ENCODE measurements around the gene SEC23IP.
"Not testable (repeated sequence)": the region's sequence is repeated elsewhere in the genome, so short reads cannot be mapped to it uniquely, and the experiment has no call there.

SEC23IP gene

DNA sequence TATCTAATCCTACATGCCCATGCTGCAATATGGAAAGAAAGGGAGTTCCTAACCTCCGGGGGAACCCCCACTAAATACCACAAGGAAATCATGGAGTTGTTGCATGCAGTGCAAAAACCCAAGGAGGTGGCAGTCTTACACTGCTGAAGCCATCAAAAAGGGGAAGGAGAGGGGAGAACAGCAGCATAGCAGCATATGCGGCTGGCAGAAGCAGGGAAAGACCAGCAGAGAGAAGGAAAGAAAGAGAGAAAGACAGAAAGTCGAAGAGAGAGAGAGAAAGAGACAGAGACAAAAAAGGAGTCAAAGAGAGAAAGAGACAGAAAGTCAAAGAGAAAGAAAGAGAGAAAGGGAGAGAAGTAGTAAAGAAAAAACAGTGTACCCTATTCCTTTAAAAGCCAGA lies 3.8 kb upstream of the SEC23IP start:
- in situ Hi-C loops (cut with MboI; ENCODE audit: low pct_unique_long_range_greater_than_20kb, low sequenced_read_pairs, unreplicated experiment); DNase-seq (ENCODE audit: low spot score): not testable (repeated sequence)

DNA sequence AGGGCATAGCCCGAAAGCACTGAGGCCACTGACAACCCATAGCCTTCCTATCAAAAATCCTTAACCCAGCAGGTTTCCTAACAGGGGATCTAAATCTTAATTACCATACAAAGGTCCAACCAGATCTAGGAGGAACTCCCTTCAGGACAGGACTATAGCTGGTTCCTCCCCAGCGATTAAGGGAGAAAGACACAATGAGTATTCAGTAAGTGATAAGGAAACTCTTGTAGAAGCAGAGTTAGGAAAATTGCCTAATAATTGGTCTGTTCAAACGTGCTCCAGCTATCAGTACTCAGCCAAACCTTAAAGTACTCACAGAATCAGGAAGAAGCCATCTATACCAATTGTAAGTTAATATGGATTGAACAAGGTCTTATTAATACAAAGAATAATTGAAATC lies 3.3 kb upstream of the SEC23IP start:
- DNase-seq (ENCODE audit: low spot score); in situ Hi-C loops (cut with MboI; ENCODE audit: low pct_unique_long_range_greater_than_20kb, low sequenced_read_pairs, unreplicated experiment): not testable (repeated sequence)

DNA sequence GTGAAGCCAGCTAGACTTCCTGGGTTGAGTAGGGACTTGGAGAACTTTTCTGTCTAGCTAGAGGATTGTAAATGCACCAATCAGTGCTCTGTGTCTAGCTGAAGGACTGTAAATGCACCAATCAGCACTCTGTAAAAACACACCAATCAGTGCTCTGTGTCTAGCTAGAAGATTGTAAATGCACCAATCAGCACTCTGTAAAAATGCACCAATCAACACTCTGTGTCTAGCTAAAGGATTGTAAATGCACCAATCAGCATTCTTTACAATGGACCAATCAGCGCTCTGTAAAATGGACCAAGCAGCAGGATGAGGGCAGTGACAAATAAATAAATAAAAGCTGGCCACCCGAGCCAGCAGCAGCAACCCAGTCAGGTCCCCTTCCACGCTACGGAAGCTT lies 2.2 kb upstream of the SEC23IP start:
- in situ Hi-C loops (cut with MboI; ENCODE audit: low pct_unique_long_range_greater_than_20kb, low sequenced_read_pairs, unreplicated experiment); DNase-seq (ENCODE audit: low spot score): not testable (repeated sequence)

DNA sequence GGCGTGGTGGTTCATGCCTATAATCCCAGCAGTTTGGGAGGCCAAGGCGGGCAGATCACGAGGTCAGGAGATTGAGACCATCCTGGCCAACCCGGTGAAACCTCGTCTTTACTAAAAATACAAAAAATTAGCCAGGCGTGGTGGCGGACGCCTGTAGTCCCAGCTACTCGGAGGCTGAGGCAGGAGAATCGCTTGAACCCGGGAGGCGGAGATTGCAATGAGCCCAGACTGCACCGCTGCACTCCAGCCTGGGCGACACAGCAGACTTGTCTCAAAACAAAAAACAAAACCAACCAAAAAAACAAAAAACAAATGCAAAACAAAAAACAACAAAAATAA lies 712 bp upstream of the SEC23IP start:
- in situ Hi-C loops (cut with MboI; ENCODE audit: low pct_unique_long_range_greater_than_20kb, low sequenced_read_pairs, unreplicated experiment), result not testable (repeated sequence)

DNA sequence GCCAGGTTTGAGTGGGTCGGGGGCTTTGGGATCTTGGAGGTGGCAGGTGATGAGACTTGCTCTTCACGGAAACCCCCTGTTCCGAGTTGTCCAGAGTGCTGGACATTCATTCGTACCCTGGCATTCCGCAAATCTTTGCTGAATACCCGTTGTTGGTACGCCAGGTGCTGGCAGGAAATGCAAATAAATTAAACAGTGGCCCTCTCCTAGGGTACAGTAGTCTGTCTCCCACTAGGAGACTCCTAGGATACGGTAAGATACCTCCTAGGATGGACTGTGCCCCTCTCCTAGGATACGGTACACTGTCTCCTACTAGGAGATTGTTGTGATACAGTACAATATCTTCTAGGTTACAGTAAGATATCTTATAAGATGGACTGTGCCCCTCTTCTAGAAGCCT lies 544 bp downstream of the SEC23IP start:
- DNase-seq (ENCODE audit: low spot score), result no peak
- in situ Hi-C loops (cut with MboI; ENCODE audit: low pct_unique_long_range_greater_than_20kb, low sequenced_read_pairs, unreplicated experiment), result no loop called here
- TF ChIP-seq, protein P1, sequence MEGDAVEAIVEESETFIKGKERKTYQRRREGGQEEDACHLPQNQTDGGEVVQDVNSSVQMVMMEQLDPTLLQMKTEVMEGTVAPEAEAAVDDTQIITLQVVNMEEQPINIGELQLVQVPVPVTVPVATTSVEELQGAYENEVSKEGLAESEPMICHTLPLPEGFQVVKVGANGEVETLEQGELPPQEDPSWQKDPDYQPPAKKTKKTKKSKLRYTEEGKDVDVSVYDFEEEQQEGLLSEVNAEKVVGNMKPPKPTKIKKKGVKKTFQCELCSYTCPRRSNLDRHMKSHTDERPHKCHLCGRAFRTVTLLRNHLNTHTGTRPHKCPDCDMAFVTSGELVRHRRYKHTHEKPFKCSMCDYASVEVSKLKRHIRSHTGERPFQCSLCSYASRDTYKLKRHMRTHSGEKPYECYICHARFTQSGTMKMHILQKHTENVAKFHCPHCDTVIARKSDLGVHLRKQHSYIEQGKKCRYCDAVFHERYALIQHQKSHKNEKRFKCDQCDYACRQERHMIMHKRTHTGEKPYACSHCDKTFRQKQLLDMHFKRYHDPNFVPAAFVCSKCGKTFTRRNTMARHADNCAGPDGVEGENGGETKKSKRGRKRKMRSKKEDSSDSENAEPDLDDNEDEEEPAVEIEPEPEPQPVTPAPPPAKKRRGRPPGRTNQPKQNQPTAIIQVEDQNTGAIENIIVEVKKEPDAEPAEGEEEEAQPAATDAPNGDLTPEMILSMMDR (IDR thresholded peaks at IDR 0.05; ENCODE audit: extremely low read depth, insufficient read depth, missing control alignments), result no peak

More for the DNA sequence above, 712 bp upstream of the SEC23IP start:
- not testable (repeated sequence) for DNase-seq (ENCODE audit: low spot score)

DNA sequence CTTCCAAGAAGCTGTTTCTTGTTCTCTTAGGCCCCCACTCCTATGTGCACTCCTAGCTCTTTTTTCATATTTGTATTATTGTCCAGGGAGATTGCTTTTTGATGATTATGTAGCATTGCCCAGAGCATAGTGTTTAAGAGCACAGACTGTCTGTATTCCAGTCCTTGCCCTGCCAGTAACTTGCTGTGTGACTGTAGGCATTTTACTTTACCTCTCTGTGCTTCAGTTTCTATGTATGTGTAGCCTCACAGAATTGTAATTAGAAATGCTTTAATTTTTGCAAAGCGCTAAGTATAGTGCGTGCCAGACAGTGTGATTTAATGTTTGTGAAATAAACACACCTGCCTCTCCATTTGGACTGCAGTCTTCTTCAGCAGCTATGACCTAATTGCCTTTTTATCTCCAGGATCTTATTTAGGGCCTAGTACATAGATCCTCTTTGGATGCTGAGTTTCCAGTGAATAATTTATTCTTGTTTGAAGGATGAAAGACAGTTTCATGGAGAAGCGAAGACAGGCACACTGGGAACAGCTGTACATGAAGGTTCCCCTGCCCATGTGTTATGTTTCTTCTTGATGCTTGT lies 1.4 kb downstream of the SEC23IP start:
- DNase-seq (ENCODE audit: low spot score), result no peak
- in situ Hi-C loops (cut with MboI; ENCODE audit: low pct_unique_long_range_greater_than_20kb, low sequenced_read_pairs, unreplicated experiment), result no loop called here
- TF ChIP-seq, protein P1 (IDR thresholded peaks at IDR 0.05; ENCODE audit: extremely low read depth, insufficient read depth, missing control alignments), result no peak

DNA sequence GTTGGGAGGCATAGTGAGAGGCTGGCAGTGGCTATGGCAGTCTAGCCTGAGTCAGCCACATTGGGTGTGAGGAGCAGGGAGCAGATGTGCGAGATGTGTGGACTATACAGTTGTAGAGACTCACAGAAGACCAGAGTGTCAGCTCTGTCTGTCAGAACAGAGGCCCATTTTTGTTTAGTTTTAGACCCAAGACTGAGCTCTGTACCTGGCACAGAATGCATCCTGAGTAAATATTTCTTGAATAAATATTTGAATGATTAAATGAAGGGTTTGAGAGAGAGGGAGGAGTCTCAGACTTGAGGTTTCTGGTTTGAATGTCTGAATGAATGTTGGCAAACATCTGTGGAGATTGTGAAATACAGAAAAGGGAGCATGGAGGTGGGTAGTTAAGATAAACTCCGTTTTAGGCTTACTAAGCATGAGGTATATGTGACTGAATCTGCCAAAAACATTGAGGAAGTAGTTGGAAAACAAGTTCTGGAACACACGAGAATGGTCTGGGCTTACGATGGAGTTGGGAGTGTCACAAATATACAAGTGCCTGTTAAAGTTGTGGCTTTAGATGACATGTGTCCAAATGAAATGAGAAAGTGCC lies 3.6 kb downstream of the SEC23IP start:
- in situ Hi-C loops (cut with MboI; ENCODE audit: low pct_unique_long_range_greater_than_20kb, low sequenced_read_pairs, unreplicated experiment), result no loop called here

DNA sequence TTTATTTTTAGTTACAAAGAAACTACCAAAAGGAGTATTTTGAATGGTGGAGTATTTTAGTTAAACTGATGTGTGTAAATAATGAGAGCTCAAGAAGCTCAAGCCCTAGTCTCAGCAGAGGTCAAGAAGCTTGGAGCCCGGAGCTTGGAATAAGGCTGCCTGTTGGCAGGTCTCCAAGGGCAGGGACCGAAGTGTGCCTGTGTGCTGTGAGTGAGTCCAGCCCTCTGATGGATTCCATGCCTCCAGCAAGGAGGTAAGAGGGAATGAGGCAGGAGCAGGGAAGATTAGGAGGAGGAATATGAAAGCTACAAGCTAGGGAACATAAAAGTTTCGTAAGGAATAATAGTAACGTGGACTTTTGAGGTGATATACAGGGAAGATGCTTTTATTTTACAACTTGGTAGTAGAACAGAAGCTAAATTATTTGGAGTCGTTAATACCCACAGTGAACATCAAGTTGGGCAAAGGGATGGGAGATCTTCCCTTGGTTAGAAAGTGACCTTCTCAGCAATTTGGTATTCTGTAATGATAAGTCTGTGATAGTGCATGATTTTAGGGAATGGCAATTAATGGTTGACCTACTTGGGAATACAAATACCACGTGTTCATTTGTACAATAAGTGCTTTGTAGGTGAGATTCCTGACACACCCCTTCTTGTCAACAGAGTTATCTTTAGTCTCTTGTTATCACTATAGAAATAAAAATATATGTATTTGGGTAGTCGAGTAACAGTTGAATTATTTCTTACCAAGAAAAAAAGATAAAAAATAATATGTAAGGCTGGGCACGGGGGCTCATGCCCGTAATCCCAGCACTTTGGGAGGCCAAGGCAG lies 4.6 kb downstream of the SEC23IP start:
- in situ Hi-C loops (cut with MboI; ENCODE audit: low pct_unique_long_range_greater_than_20kb, low sequenced_read_pairs, unreplicated experiment), result no loop called here
- TF ChIP-seq, protein P1 (IDR thresholded peaks at IDR 0.05; ENCODE audit: extremely low read depth, insufficient read depth, missing control alignments), result no peak
- DNase-seq (ENCODE audit: low spot score), result no peak

More for the DNA sequence above, 3.6 kb downstream of the SEC23IP start:
- no peak for DNase-seq (ENCODE audit: low spot score)
- TF ChIP-seq, protein P1 (IDR thresholded peaks at IDR 0.05; ENCODE audit: extremely low read depth, insufficient read depth, missing control alignments), result no peak

All from GM13977 (cell line).